Measurements from ENCODE around the gene OR52E8. TPM values are rescaled to one million over a fixed set of nuclear protein-coding genes. Genes with fewer than 3 reads are reported as not detected.
A peak's percentile ranks its signal among the peaks of the same experiment; 100 is the strongest.

OR52E8 gene
- total and polyA plus RNA-seq, 10 of the 15 experiments (the other 5 are each of a cell fraction or from before 2014, with no cell fraction given): not detected

DNA sequence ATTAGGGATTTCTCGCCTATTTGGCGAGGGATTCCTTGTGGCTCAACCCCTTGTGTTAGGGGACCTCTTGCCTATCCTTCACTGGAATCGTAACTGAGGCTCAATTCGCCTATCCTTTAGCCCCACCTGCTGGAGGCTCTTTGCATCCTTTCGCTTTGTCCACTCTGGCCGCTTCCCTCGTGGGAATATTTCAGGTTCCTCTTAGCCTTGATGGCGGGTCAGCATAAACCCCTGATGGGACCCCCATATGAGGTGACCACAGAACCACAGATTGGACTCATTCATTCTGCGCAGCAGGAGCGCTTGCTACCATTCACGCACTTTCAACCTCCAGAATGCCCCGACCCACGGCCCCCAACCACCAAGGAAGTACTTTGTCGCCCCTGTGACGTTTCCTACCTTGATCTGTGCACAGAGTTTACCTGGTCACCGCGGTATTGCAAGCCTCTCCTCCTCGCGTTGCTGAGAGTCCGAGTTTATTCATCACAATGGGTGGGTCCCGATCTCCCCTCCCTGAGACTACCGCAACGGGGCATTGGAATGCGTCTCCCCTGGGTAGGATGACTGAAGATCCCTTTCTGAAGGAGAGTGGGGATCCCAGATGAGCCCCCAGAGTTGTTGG lies 48.9 kb downstream of the OR52E8 start, which contains the start of gene OR52N2:
Gene OR52N2 (plus strand): TSS at position 425 of the 622 bp plus-strand sequence. CDS start 11,412 bp downstream, outside the sequence.
- ATAC-seq (peak; percentile 98), DNase-seq (ENCODE audit: low read depth, low spot score) (peak; percentile 53), FAIRE-seq (peak; percentile 80)
- Histone ChIP-seq H3K79me2 (ENCODE audit: control insufficient read depth, insufficient read depth, low read length) (no peaks in the 10 kb centered on the region), H4K20me1 (ENCODE audit: control insufficient read depth, insufficient read depth) (no peaks in the 10 kb centered on the region), H3K36me3 (ENCODE audit: control insufficient read depth in 2 of 2, insufficient read depth in 2 of 2, low read length in 1 of 2) (no peaks in the 10 kb centered on the region), H2AFZ (ENCODE audit: control insufficient read depth, low read depth, low read length) (peak within 1 kb of the TSS; percentile 74), H3K4me3 (peak within 1 kb of the TSS; percentile 68), H3K27ac (ENCODE audit: control insufficient read depth, insufficient read depth) (no peak within 1 kb of the TSS), H3K9me3 (replicated peaks; ENCODE audit: control insufficient read depth, insufficient read depth, low read length) (no peaks in the 10 kb centered on the region), H3K4me1 (ENCODE audit: control insufficient read depth, insufficient read depth, low read length) (no peaks in the 10 kb centered on the region), H3K9ac (ENCODE audit: control insufficient read depth, insufficient read depth, low read length) (peak within 1 kb of the TSS; percentile 44), H3K4me2 (ENCODE audit: control insufficient read depth, insufficient read depth) (peak within 1 kb of the TSS; percentile 78), H3K27me3 (replicated peaks in 1 of 2; ENCODE audit: control insufficient read depth in 2 of 2, insufficient read depth in 2 of 2, low read length in 1 of 2) (no peaks in the 10 kb centered on the region)
- SMC1A ChIA-PET (ENCODE audit: uncharacterized antibody, unreplicated experiment): interaction anchor here (1.1 to 3.0 kb wide), 10 partner anchors 80 to 438 kb away, joined by 3 to 19 read pairs (median 4); partner anchors contain the start of gene TRIM5
- WGBS (ENCODE audit: insufficient coverage, insufficient replicate concordance, low lambda C conversion rate, missing lambda C conversion rate): 5% methylated on average over 24 of the region's 24 CpGs
- POLR2A ChIA-PET: no interaction called here
- in situ Hi-C loops (cut with MboI): loop anchor here (5.0 kb wide), 1 partner anchor 336 kb away; no protein-coding TSS in a partner anchor
- BruUV-seq (replicated peaks): no TSS peak
- CTCF ChIA-PET: interaction anchor here (0.9 to 3.2 kb wide), 10 partner anchors 10 to 336 kb away, joined by 3 to 23 read pairs (median 11); partner anchors contain the start of genes TRIM22 and TRIM5
- intact Hi-C loops (cut with micrococcal nuclease; ENCODE audit: unreplicated experiment): loop anchor here (1.0 to 5.0 kb wide), 8 partner anchors 82 to 684 kb away; partner anchors contain the start of gene OR51M1
- RAD21 ChIA-PET (ENCODE audit: unreplicated experiment): interaction anchor here (1.1 to 2.3 kb wide), 5 partner anchors 9 to 124 kb away, joined by 3 to 23 read pairs (median 6); partner anchors contain the start of genes TRIM22 and TRIM5
- no peak for TF ChIP-seq KDM1A (IDR thresholded peaks at IDR 0.05; ENCODE audit: borderline replicate concordance)
- peak in 1 of 2 experiments; percentile 24; a peak in 1 of 4 replicates for TF ChIP-seq IKZF2 (IDR thresholded peaks at IDR 0.05)
- TF ChIP-seq BCLAF1 (IDR thresholded peaks at IDR 0.05): no peak
- no peak for TF ChIP-seq RAD51 (IDR thresholded peaks at IDR 0.05)
- 0 out of 2 replicates have a peak, but pooled peaks have one; percentile 25 for TF ChIP-seq HDGF (IDR thresholded peaks at IDR 0.05)
- peak; percentile 47; the same call in 1 of the 2 replicates for TF ChIP-seq SMARCA5 (IDR thresholded peaks at IDR 0.05)
- TF ChIP-seq MTA2 (IDR thresholded peaks at IDR 0.05; ENCODE audit: low read depth): no peak
- TF ChIP-seq RB1 (IDR thresholded peaks at IDR 0.05; ENCODE audit: borderline replicate concordance): 0 out of 2 replicates have a peak, but pooled peaks have one; percentile 34
- TF ChIP-seq ZBTB40 (IDR thresholded peaks at IDR 0.05; ENCODE audit: borderline replicate concordance): no peak
- TF ChIP-seq NR2C2 (IDR thresholded peaks at IDR 0.05; ENCODE audit: borderline replicate concordance, control insufficient read depth, insufficient read length, low read depth): no peak
- peak; percentile 97 for TF ChIP-seq RAD21 (IDR thresholded peaks at IDR 0.05; ENCODE audit: insufficient read depth, low read depth, low read length)
- TF ChIP-seq, protein P1, sequence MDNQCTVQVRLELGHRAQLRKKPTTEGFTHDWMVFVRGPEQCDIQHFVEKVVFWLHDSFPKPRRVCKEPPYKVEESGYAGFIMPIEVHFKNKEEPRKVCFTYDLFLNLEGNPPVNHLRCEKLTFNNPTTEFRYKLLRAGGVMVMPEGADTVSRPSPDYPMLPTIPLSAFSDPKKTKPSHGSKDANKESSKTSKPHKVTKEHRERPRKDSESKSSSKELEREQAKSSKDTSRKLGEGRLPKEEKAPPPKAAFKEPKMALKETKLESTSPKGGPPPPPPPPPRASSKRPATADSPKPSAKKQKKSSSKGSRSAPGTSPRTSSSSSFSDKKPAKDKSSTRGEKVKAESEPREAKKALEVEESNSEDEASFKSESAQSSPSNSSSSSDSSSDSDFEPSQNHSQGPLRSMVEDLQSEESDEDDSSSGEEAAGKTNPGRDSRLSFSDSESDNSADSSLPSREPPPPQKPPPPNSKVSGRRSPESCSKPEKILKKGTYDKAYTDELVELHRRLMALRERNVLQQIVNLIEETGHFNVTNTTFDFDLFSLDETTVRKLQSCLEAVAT (IDR thresholded peaks at IDR 0.05): no peak
- TF ChIP-seq SIN3A (IDR thresholded peaks at IDR 0.05; ENCODE audit: low read depth, low read length): no peak

Data from GM12878 (cell line).